GM18907 (cell line): ENCODE measurements around the gene CIART.

Source experiments
- ATAC-seq: cut with Tn5 transposase; IDR thresholded peaks from one replicate; pipeline ENCODE4 v1.9.1; 2021; ENCODE audit warnings: mild to moderate bottlenecking, moderate library complexity; ENCODE audit not compliant: unreplicated experiment

Gene CIART

GRCh38 chr1:150261367-150261766 is 21.0 kb upstream of the CIART start:
- ATAC-seq = no peak

GRCh38 chr1:150262388-150263320 is 19.7 kb upstream of the CIART start:
- no peak for ATAC-seq

GRCh38 chr1:150263549-150263948 is 18.8 kb upstream of the CIART start:
- ATAC-seq = no peak

GRCh38 chr1:150267896-150268295 is 14.5 kb upstream of the CIART start:
- no peak for ATAC-seq

- peak; percentile 15 for ATAC-seq
These were observed 14.0 kb upstream of the CIART start for GRCh38 chr1:150268340-150268704.

GRCh38 chr1:150268705-150269403 is 13.5 kb upstream of the CIART start, which contains the start of gene APH1A:
Gene APH1A, minus strand, starts transcription at chr1:150269016. Its CDS starts 206 bp downstream, at chr1:150268810.
- ATAC-seq = peak; percentile 88

GRCh38 chr1:150269451-150269850 is 12.9 kb upstream of the CIART start:
- no peak for ATAC-seq

- ATAC-seq = no peak
These were observed 10.9 kb upstream of the CIART start for GRCh38 chr1:150271291-150271959.

- no peak for ATAC-seq
These were observed 9.0 kb upstream of the CIART start for GRCh38 chr1:150273311-150273710.

- no peak for ATAC-seq
These were observed 2.1 kb upstream of the CIART start for GRCh38 chr1:150280138-150280707.

GRCh38 chr1:150281221-150281757 is 1.1 kb upstream of the CIART start:
- no peak for ATAC-seq

GRCh38 chr1:150282558-150282958 is 204 bp downstream of the CIART start:
- no peak for ATAC-seq

- ATAC-seq = no peak
These were observed 906 bp downstream of the CIART start for GRCh38 chr1:150283260-150283659.

- ATAC-seq = no peak
These were observed 6.0 kb downstream of the CIART start for GRCh38 chr1:150288382-150288781.

- ATAC-seq = no peak
These were observed 6.5 kb downstream of the CIART start for GRCh38 chr1:150288822-150289221.

GRCh38 chr1:150293433-150294253 is 11.3 kb downstream of the CIART start, which contains the start of gene MRPS21:
Gene MRPS21, plus strand, starts transcription at chr1:150293861. Its CDS starts 506 bp downstream, at chr1:150294367.
- ATAC-seq = peak; percentile 94

- ATAC-seq = no peak
These were observed 13.1 kb downstream of the CIART start for GRCh38 chr1:150295476-150295875.

GRCh38 chr1:150299716-150300115 is 17.4 kb downstream of the CIART start:
- no peak for ATAC-seq

GRCh38 chr1:150302338-150302737 is 20.0 kb downstream of the CIART start:
- ATAC-seq = no peak

GRCh38 chr1:150302902-150303301 is 20.5 kb downstream of the CIART start:
- no peak for ATAC-seq
